ENCODE results near the gene CIAO1.
"Not testable (repeated sequence)": the region's sequence is repeated elsewhere in the genome, so short reads cannot be mapped to it uniquely, and the experiment has no call there.

CIAO1 gene

DNA sequence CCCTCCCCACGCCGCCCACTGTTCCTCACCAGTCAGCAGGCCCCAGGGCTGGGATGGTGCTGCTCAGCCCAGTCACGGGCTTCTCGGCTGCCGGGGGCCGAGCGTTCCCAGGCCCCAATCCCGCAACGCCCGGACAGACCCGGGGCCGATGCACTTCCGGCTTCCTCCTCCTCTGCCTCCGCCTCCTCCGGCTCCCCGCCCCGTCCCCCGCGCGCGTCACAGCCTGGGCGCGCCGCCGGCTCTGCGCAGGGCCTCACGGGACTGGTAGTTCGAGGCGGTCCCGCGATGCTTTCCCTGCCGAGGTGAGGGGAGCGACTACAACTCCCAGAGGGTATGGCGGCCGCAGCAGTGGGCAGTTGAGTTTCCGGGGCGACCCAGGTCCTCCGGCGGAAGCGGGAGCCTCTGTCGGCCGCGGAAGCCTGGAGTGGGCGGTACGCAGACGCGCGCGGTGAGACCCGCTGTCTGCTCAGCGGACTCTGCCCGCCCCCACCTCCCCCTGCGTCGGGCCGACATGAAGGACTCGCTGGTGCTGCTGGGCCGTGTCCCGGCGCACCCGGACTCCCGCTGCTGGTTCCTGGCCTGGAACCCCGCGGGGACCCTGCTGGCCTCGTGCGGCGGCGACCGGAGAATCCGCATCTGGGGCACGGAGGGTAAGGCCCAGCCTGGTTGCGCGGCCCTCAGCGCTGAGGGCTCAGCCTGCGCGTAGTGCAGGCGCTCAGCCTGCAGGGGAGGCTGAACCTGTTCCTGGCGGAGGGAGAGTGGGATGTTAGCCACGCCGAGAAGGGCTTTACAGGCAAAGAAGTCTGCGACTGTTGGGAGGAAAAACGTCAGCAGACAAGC is at the start of gene CIAO1, which contains the start of gene TMEM127:
Gene CIAO1 (plus strand): TSS at position 386 of the 840 bp plus-strand sequence. CDS start 126 bp downstream, at position 512.
Gene TMEM127 (minus strand): TSS at position 158 of the 840 bp plus-strand sequence. CDS start 616 bp downstream, outside the sequence.
- peak; percentile 98 for DNase-seq (ENCODE audit: low read depth)

DNA sequence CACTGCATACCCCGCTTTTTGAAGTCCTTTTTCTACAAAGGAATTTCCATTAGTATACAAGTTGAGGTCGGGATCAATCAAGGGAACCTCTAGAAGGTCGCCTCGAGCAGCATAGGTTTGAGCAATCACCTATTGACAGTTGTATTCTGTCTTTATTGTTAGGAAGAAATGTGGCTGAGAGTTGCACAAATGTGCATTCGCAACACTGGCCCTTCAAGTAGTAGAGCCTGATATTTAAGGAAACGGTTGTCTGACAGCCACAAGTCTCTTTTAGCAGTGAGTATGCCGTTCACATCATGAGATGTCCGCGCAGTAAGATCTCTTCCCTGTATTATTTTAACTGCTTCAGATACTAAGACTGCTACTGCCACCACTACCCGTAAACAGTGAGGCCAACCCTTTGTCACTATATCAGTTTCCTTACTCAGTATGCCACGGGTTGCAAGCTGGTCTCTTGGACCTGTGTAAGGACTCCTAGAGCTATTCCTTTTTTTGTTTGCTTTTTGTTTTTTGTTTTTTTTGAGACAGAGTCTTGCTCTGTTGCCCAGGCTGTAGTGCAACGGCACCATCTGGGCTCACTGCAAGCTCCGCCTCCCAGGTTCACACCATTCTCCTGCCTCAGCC is 47.4 kb upstream of the CIAO1 start:
- DNase-seq (ENCODE audit: low read depth): no peak

DNA sequence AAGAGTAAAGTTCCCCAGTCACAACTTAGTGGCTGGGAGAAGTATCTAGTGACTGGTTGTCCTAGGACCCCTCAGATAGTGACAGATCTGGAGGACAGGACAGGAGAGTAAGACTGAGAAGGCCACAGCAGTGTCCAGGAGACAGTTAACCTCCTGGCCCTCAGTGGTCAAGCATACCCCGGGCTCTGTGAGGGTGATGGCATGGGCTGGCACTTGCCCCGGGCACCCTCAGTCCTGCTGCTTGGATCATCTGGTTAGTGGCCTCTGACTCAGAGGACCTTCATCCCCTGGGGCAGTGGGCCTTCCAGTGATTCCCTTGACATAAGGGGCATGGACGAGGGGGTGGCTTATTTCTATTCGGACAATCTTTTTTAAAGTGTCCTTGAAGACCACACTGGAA is 46.1 kb upstream of the CIAO1 start:
- not testable (repeated sequence) for DNase-seq (ENCODE audit: low read depth)

DNA sequence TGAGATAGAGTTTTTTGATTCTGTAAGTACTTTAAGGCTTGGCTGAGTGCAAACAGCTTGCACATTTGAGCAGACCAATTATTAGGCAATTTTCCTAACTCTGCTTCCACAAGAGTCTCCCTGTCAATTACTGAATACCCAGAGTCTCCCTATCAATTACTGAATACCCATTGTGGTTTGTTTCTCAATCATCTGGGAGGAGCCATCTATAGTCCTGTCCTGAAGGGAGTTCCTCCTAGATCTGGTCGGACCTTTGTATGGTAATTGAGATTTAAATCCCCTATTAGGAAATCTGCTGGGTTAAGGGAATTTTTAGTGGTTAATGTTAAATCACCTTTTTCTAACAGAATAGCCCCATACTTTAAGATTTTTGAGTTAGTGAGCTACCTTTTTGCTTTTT is 44.9 kb upstream of the CIAO1 start:
- DNase-seq (ENCODE audit: low read depth): not testable (repeated sequence)

DNA sequence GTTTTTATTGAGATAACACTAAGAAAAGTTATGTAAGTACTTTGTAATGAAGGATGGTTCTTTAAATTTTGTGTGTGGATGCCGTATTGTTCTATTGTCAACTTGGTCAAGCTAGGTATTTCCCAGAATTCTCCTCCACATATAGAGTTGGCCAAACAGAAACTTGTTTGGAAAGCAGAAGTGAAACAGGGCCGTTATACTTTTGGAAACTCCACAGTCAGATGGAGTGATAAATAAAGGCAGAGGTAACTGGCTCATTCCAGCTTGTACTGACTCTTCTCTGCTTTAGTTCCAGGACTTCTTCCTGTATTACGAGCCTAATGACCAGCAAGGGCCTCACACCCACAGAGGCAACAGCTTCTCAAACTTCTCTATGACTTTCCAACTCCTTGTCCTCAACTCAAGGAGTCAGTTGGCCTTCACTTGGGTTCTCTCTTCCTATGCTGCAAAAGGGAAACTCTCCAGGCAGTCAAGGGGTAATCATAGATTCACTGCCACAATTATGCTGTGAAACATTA is 41.0 kb upstream of the CIAO1 start:
- no peak for DNase-seq (ENCODE audit: low read depth)

DNA sequence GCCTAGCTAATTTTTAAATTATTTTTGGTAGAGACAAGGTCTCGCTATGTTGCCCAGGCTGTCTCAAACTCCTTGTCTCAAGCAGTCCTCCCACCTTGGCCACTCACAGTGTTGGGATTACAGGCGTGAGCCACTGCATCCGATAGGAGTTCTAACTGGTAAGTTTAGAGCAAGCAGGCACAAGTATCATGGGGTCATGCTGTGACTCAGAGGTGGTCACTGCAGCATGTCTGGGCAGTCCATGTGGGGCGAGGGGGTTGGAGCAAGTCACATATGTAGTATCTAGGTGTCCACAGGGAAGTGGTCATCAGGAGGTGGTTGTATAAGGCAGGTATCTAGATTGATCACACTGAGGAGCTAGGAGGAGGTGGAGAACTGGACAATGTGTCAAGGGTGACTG is 34.7 kb upstream of the CIAO1 start:
- no peak for DNase-seq (ENCODE audit: low read depth)

DNA sequence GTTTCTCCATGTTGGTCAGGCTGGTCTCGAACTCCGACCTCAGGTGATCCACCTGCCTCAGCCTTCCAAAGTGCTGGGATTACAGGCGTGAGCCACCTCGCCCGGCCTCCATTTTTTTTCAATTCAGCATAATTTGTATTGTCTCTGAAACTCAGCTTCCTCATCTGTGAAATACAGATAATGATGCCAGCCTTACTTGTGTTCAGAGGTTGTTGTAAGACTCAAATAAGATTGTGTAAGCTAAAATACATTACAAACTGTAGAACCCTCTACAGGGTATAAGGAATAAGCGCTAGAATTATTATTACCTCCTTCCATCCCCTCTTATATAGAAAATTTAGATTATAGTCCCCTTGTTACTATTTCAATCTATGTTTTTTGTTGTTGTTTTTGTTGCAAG is 32.6 kb upstream of the CIAO1 start:
- no peak for DNase-seq (ENCODE audit: low read depth)

DNA sequence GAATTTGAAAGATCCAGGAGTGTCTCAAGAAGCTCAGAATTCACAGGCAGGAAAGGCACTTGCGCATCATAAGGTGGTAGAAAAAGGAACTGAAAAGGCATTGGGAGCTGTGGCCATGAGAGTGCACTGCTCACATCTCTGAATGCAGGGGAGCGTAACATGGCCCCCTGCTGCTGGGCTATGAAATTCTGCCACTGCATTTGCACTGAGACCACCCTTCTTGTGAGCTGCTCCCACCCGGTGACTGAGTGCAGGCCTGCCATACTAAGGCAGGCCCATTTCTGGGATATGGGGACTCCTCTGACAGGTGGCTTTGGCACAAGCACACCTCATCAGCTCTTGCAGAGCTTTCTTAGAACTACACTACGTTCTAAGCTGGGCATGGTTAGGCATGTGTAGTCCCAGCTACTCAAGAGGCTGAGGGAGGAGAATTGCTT is 32.1 kb upstream of the CIAO1 start:
- no peak for DNase-seq (ENCODE audit: low read depth)

DNA sequence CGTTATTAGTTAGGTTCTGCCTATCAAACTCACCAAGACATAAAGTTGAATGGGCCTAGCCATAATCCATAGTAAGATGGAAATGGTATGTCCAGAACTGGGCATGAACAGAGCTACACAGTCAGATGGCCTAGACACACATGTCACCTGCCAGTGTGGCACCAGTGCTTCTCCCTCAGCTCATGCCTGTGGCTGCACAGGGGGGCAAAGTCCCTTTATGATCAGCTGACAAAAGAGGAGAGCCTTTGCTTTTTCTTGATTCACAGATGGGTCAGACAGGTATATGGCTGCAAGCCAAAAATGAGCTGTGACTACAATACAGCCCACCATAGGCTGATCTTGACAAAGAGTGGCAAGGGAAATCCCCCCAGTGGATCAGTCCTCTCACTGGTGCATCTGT is 29.1 kb upstream of the CIAO1 start:
- DNase-seq (ENCODE audit: low read depth): no peak

DNA sequence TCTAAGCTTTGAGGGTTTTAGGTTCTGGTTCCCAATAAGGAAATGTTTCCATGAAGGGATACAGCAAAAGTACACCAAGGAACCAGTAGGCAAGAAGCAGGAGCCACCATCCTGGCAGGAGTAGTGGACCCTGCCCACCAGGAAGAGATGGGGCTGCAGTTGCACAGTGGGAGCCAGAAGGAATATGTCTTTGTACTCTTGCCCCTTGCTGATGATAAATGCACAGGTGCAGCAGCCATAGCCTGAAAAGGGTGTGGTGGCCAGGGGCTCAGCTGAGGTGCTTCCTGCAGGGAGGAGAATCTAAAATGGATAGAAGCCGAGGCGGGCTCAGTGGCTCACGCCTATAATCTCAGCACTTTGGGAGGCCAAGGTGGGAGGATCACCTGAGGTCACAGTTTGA is 27.8 kb upstream of the CIAO1 start:
- DNase-seq (ENCODE audit: low read depth): no peak

DNA sequence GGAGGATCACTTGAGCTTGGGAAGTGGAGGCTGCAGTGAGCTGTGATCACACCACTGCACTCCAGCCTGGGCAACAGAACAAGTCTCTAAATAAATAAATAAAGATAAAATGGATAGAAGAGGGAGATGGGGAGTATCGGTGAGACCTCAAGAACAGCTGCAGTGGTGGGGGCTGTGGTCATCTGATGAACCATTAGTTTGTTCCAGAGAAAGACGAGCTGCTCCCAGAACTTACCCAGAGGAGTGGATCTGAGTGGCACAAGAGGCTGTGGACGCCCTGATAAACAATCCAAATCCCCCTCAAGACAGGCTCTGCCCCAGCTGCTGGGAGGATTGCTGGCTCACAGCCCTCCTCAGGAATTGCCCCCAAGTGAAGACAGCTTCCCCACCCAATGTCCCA is 26.9 kb upstream of the CIAO1 start:
- no peak for DNase-seq (ENCODE audit: low read depth)

DNA sequence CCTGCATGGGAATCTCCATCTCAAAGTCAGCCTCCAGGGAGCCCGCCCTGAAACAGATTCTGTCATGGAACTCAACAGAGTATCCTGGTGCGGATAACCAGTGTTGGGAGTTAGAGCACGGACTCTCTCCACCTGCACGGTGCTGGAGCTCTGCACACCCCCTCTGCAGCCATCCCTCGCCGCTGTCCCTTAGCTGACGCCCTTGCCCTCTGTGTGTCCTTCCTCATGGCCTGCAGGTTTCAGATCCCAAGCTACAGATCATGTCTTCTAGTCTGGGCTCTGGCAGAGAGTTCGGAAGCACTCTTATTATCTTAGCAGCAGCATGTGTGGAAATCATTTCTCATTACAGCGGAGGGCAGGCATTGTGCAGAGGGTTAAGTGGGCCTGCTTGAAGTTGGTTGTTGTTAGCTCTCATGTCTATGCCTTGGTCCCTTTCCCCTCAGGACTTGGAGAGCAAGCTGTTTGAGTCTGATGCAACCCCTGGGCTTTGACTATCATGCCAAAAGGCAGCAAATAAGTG is 26.2 kb upstream of the CIAO1 start:
- DNase-seq (ENCODE audit: low read depth): no peak

DNA sequence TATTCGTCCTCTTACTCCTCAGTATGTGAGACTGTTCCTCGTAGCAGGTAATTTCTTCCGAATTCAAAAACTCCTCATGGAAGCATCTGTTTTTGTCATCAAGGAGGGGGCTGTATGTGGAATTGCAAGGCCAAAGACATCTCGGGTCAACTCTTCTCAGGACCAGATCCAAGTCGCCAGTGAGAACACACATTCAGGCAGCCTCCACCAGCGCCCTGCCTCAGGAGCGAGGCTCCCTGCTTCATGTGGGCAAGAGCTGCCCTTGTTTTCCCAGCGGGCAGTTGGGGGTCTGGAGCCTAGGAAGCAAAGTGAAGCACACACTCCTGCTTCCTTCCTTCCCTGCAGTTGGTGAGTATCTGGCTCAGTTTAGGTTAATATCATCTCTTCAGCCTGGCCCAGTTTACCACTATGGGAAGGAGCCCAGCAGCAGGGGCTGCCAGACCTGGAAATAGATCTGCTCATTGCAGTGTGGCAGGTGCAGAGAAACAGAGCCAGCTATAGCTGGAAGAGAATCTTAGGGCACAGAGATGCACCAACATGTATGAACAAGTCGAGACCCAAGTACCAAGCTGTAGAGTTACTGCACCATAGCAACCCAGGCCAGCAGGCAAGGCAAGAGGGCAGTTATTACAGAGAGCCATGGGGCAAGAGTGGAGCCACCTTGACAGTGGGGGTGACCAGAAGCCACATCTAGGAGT is 25.5 kb upstream of the CIAO1 start:
- no peak for DNase-seq (ENCODE audit: low read depth)

DNA sequence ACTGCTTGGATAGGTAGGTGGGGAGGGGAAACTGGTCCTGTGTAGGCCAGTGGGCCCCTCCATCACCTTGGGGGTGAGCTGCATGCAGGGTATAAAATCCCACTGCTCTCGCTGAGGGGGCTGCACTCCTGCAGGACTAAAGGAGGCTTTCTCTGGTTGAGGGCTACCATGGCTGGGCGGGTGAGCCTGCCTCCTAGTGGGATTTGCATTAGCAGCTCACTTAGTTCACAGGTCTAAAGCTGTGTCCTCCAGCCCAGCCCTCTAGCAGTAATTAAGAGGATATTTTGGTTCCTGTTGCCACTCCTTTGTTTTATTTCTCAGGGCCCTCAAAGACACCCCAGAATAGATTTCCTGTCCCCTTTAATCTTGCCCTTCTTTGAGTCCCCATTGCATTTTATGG is 24.8 kb upstream of the CIAO1 start:
- no peak for DNase-seq (ENCODE audit: low read depth)

DNA sequence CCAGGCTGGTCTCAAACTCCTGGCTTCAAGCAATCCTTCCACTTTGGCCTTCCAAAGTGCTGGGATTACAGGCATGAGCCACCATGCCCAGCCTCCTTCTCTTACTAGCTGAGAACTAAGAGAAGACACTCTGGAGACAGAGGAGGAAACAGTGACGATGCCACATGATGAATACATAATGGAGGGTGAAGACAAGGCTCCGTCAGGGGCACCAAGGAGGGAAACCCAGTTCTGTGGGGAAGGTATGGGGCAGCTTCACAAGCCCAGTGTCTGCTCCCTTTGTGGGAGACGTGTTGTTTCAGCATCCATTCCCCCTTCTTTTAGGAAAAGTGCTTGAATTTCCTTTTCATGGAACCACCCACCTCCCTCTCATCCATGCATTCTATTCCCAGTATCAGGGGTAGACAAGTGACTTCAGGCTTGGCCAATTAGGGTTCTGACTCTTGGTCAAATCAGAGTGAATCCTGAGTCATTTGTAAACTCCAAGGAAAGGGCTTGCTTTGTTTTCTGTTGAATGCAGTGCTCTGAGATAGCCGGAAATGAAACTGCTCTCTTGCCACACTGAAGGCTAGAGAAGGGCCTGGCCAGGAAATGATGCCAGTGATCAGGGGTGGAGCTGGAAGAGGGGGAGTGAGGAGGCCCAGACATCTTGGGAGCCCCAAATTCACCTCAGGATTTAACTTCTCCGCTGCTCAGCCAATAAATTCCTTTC is 24.0 kb upstream of the CIAO1 start:
- DNase-seq (ENCODE audit: low read depth): no peak

DNA sequence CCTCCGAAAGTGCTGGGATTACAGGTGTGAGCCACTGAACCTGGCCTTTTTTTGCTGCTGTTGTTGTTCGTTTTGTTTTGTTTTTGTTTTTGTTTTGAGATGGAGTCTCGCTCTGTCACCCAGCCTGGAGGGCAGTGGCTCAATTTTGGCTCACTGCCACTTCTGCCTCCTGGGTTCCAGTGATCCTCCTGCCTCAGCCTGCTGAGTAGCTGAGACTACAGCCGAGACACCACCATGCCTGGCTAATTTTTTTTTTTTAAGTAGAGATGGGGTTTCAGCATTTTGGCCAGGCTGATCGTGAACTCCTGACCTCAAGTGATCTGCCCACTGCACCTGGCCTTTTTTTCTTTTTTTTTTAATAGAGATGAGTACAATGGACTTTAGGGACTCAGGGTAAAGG is 22.2 kb upstream of the CIAO1 start:
- no peak for DNase-seq (ENCODE audit: low read depth)

DNA sequence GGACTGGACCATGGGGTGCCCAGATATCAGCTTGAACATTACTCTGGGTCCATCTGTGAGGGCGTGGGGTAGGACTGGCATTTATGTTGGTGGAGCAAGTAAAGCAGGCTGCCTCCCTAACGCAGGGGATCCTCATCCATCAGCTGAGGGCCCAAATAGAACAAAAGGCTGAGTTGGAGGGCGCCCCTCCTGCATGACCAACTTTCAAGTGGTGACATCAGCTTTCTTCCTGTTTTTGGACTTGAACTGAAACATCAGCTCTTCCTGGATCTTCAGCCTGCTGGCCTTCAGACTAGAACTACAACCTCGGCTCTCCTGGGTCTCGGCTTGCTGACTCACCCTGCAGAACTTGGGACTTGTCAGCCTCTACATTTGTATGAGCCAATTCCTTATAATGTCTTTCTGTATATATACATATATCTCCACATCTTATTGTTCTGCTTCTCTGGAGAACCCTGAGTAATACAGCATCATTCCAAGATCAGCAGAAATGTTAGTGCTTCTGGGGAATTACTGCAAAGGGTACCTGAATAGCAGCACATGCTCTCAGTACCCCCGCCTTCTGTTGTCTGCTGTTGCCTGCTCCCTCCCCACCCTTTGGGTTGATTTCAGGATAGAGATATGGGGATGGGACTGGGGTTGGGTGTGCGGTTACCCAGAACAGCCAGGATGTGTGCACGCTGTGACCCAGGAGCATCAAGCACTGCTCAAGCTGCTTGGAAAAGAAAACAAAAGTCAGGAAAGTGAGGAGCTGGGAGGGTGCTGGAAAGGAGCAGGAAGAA is 20.2 kb upstream of the CIAO1 start:
- no peak for DNase-seq (ENCODE audit: low read depth)

DNA sequence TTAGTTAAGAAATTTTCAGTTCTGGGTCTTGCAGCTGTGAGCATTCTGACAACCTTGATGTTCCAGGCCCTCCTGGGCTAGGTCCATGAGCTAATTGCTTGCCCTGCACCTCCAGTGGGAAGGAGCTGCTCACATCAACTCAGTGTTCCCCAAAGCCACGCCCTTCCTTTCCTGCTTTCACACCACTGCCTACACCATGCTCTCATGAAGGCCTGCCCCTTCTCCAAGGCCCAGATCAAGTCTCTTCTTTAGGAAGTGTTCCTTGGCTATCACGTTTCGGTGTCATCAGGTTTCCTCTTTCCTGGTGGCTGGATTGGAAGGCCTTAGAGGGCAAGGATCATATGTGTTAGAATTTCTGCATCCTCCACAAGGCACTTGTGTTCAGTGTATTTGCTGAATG is 19.0 kb upstream of the CIAO1 start:
- DNase-seq (ENCODE audit: low read depth): no peak

DNA sequence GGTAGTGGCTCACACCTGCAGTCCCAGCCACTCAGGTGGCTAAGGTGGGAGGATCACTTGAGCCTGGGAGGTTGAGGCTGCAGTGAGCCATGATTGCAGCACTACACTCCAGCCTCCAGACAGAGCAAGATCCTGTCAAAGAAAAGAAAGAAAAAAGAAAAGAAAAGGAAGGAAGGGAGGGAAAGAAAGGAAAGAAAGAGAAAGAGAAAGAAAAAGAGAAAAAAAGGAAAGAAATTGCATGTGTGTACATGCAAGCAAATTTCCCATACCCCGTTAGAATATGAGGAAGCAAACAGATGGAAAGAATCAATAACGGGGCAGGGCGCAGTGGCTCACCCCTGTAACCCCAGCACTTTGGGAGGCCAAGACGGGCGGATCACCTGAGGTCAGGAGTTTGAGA is 18.1 kb upstream of the CIAO1 start:
- no peak for DNase-seq (ENCODE audit: low read depth)

DNA sequence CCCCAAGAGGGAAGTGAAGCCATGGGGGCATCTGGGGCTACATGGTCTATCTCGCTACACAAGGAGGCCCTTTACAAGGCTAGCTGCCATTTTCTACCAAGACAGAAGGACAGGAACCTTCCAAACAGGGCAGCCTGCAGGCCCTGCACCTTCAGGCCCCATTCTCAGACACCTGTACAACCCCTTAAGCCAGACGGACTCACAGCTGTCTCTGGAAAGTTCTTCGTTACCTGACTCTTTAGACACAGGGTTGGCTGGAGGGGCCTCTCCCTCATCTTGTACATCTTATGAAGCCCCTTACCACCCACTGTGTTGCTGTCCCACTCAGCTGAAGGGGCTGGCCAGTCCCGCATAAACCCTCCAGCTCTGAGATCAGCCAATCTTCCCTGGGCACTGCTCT is 17.4 kb upstream of the CIAO1 start:
- no peak for DNase-seq (ENCODE audit: low read depth)

DNA sequence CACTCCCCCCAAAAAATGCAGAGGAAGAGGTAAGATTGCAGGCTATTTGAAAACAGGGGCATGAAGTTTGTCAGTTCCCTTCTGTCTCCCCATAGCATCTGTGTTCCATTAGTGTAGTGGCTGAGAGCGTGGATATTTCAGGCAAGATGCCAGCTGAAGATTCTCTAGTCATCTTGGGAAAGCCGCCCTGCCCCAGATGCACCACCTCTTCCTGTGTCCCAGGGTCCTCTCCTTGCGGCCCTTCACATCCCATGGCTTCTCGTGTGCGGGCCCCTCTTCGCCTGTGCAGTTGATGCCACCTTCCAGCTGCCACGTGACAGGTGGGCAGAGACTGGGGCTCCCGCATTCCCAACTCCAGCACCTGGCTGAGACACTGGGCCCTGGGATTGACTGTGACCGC is 16.4 kb upstream of the CIAO1 start:
- DNase-seq (ENCODE audit: low read depth): no peak
